HG02759 (cell line): ENCODE data around the gene NEDD4L.
"Not testable (repeated sequence)": the region's sequence is repeated elsewhere in the genome, so short reads cannot be mapped to it uniquely, and the experiment has no call there.

Experiments
- ATAC-seq: cut with Tn5 transposase; IDR thresholded peaks from one replicate; pipeline ENCODE4 v1.9.1; 2021; ENCODE audit warnings: mild to moderate bottlenecking, moderate library complexity; ENCODE audit not compliant: unreplicated experiment

Gene NEDD4L

DNA sequence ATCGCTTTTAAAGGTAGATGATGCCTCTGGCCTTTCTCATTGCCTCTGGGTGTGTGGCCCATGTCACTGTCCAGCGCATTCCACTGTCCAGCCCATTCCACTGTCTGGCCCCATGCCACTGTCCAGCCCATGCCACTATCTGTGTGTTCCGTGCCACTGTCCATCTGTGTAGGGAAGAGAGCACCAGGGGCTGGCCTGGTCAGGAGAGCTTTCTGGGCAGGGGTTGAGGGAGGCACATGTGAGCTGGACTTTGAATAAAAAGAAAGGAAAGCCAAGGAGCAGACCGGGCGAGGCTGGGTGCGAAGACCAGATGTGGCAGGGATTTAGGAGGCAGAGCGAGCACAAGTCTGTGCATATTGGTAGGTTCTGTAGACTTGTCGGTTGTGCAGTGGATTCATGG lies 236.2 kb downstream of the NEDD4L start:
- no peak for ATAC-seq

DNA sequence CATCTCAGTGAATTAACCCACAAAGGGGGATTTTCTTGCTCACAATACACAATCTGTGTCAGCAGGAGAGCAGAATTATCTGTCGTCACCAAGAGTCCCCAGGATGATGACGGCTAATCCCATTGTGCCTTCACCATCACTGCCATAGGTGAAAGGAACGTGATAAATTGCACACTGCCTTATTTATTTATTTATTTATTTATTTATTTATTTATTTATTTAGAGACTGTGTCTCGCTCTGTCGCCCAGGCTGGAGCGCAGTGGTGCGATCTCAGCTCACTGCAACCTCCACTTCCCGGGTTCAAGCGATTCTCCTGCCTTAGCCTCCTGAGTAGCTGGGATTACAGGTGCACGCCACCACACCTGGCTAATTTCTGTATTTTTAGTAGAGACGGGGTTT lies 238.8 kb downstream of the NEDD4L start:
- not testable (repeated sequence) for ATAC-seq

DNA sequence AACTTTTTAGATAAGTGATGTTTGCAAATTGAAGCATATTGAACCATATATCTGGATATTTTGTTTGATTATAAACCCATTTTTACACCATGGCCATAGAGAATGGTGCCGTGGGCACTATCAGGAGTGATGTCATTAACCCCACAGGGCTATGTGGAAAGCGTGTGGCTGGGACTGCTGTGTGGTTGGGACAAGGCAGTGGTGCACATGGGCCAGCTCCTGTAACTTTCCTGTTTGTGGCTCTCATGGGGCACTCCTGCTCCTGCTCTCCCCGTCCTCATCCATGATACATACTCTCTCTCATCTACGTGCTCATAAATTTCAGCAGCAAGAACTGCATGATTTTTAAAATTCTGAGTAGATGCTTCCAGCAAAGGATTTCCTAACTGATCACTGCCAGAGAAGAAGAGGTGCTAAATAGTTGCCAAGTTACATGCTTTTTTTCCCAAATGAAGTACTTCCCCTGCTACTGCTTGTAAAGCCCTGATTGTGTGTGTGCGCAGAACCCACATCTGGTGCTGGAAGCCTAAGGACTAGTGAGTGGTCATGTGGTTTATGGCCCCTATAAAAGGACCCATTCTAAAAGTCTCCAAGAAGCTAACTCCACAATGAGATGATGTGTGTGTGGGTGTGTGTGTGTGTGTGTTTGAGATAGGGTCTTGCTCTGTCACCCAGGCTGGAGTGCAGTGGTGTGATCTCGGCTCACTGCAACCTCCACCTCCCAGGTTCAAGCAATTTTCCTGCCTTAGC lies 240.8 kb downstream of the NEDD4L start:
- no peak for ATAC-seq

DNA sequence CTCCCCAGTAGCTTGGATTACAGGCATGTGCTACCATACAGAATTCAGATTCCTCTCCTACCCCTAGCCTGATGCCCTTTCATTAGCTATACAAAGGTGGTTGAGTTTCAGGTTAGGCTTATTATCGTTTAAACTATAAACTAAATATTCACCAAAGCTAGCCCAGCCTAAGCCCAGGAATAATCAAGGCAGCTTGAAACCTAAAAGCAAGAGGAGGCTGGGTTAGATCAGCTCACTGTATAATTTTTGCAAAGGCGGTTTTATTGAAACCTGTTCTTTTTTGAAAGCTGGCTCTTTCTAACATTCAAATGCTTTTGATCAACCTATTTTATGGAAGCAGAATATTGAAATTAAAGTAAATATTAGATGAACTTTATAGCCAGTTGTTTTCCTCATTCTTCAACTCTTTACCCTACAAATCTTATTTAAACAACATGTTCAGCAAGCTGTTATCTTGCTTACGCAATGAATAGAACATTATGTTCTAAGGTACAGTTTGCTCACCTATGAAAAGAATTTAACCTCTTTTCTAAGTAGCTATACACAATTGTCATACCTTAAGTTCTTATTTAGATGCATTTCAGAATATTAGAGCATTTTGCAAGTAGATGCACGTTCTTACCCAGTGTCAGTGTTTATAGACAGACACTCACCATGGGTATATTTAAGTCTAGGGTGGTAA lies 241.6 kb downstream of the NEDD4L start:
- ATAC-seq, result no peak

DNA sequence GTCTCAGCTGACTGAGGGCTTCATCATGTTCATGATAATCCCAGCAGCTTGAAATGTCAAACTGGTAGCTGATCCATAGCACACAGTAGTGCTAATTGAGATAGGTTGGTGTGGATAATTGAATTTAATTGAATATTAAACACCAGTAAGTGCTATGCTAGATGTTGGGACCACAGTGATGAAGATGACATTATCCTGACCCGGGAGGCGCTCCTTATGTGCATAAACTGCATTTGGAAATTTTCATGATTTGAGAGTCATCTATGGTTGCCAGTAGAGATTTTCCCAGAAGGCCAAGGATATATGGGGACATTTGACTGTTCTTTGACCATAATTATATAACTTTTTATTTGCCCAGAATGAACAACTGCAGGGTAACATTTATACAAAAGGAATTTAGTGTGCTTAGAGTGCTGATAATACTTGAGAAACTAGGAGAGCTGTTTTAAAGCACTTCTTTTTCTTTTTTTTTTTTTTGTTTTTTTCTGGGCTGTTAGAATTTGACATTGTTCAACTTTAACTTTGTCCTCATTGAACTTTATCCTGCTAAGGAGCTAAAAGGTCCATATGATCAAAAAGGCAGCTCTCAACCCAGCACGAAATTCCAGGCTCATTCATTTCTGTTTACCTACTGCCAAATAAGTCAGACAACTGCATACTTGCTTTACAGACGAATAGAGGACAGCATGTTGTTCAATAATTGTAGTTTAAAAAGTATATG lies 242.8 kb downstream of the NEDD4L start:
- ATAC-seq, result no peak

DNA sequence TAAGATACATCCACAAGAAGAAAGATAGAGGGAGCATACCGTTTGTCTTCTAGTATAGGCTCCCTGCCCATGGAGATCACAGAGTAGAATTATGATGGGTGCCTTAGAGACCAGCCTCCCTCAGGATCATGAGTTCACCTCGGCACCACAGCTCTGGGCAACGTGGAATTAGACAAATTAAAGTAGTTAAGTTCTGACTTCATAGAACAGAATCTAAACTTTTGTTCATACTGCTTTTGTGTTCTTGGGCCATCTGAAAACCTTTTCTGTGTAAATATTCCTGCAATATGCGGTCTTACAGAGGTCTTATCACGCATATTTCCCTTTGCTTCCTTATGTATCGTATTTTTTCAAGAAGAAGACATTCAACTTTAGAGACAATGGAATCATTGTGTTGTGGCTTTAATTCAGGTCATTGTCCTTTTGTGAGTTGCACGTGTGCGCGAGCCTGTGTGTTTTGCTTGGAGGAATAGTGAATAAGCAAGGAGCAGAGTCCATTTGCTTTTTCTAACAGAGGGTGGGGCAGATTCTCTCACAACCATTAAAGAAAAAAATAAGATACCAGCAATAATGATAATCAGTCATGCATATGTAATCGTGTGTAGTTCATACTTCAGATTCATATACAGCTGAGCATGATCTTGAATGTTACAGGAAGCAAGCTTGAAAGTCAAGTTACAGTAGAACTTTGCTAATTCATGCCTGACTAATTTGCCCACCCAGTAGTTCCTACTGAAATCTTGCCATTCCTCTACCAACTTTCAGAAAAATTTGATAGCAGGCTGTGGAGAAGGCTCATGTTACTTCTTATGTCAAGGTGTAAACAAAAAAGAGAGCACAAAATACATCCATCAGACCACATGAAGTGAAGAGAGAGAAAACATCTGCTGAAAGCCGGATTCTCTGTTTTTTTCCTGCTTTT lies 243.6 kb downstream of the NEDD4L start:
- no peak for ATAC-seq

DNA sequence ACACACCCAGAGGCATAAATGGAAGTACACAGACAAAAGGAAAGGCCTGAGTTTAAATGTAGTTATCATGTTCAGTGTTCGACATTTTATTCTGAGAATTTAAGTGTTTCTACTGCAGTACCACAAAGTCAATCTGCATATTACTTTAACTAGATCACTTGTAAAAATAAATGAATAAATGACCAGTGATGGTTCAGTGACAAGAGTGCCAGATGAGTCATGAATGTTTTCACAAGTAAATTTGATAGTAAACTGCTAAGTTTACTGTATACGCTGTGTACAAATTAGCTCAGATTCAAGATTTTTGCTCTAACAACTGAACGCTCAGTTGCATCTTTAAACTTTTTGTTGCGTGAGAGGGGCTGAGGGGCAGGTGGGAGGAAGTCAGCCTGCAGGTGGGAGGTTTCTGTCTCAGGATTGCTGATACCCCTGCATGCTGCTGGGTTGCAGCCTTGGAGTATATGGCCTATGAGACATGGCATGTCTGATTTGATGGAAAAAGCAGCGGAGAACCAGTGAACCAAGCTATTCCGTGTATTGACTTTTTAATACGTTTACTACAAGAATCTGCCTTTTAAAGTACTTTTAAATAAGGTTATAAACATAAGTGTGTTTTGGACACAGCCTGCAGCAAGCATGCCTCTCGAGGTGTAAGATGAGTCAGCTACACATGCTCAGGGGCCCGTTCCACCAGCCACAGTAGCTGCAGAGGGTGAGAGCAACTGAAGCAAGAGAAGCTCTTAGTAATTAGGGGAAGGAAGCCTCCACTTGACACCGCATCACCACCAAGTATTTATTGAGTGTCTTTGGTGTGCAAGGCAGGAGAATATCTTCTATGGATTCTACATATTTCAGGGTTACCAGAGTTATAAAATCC lies 245.1 kb downstream of the NEDD4L start:
- ATAC-seq, result peak; percentile 92

DNA sequence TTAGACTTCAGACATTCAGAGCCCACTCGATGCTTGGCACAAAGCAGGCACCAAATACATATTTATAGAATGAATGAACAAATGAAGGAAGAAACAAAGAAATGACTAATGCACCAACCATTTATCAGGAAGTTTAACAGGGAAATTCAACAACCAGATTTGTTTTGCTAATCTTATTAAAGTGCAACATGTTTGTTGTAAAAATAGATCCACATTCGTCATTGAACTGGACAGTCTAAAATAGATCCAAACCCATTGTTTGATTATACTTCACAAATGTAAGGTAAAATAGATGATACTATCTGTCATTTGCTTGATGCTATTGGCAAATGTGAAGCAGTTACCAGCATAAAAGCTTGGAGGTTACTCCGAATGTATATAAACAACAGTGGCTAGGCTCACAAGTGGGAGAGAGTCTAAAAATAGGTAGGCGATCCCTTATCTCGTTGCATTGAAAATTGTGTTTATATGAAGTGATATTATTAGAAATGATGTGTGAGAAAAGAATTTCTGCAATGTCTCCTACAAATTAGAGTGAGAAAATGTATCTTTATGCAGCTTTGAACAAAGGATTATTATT lies 246.2 kb downstream of the NEDD4L start:
- no peak for ATAC-seq

DNA sequence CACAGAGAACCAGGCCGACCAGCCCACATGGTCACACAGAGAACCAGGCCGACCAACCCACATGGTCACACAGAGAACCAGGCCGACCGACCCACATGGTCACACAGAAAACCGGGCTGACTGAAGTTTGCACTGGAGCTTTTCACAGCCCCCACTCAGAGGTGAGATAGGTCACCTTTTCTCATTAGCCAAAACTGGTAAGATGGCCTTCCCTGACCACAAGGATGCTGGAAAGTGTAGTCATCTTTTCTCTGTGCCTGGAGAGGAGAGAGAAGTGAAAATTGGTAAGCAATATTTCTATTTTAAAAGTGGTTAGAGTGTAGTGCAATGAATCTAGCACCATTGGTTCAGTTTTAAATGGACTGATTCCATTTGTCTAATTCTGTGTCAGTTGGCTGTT lies 247.1 kb downstream of the NEDD4L start:
- no peak for ATAC-seq

DNA sequence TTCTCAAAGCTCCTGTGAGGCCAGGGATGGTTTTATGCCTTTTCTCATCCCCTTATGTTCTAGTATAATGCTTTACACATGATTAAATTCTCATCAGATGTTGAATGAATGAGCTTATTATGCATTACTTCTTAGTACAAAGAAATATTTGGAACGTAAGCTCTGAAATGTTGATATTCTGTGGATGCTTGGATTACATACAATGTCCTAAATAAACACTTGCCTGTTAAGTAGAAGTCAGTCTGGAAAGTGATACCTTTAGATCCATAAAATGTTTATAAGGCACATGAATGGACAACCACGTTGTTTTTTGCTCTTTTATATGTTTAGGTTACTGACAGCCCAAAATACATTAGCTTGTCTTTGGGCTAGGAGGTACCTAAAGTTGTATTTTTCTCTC lies 248.6 kb downstream of the NEDD4L start:
- ATAC-seq, result no peak

DNA sequence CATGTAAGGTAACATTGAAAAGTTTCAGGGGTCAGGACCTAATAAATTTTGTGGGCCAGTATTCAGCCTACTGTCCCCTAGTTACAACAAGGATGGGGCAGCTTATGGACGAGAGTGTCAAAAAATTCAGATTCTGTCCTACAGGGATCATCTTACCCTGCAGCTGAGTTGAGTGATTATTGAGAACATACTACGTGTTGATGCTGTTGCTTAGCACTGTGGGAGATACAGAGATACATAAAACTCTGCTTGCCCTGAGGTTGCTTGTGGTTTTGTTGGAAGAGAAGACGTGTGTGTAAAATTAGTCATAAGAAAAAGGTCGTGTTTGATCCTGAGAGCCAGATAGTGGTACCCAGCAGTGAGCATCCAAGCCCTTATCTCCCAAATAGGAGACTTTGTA lies 253.2 kb downstream of the NEDD4L start:
- no peak for ATAC-seq

DNA sequence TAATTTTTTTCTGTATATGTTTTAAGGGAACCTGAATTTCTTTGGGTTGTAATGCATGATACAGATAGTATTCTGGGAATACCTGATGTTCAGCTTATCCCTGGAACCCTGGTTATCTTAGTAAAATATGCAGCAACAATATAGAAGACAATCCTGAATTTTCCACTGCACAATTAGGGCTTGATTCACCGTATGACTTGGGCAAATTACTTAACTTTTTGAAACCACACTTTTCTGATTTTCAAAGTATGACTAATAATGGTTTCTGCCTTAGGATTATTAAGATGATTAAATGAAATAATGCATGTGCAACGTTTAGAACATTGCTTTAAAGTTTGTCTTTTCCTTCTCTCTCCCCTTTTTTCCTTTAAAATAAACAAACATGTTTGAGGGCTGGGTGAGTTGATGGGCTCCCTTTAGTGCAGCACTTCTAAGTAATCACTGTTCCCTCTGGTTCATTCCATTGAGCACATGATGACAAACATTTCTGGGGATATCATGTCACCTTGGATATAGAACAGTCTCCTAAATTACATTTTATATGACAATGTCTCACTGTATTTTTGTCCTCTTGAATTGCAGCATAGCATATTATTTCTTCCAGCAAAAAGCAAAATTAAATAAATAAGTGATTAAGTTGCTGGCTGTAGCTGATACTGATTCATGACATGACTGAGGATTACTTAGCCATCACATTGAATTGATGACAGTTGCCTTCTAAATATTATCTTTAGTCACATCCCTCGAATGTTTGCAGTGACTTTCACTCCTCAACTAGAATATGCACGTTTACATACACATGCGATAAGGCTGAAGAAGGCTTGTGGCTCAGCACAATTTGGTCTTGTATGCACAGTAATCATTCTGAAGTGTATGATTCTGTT lies 254.5 kb downstream of the NEDD4L start:
- ATAC-seq, result no peak

DNA sequence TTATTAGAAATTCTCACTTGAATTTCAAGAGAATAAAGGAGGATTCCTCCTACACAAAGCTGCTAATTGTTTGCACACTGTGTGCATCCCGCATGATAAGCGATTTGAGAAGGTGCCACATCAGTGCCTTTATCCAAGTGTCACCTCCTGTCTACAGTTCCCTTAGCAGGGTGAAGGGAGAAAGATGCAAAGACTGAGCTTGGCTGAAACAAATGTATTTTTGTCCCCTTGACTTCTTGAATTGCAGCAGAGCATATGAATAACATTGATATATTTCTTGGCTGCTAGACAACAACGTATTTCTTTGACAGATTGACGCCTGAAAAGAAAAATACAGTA lies 255.1 kb downstream of the NEDD4L start:
- no peak for ATAC-seq

DNA sequence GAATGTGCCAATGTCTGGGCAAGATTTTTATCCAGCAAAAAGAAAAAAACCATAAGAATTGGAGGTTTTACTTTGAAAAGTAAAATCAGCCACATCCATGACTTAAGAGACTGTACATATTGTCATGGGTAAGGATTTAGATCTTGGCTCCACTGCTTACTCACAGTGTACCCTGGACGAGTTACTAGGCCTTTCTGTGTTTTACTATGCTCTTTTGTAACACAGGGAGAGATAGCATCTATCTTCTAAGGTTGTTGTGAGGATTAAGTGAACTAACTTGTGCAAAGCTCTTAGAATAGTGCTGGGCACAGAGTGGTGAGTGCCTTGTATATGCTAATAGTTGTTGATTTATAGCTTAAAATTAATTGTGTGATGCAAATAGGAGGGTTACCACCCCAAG lies 255.9 kb downstream of the NEDD4L start:
- ATAC-seq, result no peak

DNA sequence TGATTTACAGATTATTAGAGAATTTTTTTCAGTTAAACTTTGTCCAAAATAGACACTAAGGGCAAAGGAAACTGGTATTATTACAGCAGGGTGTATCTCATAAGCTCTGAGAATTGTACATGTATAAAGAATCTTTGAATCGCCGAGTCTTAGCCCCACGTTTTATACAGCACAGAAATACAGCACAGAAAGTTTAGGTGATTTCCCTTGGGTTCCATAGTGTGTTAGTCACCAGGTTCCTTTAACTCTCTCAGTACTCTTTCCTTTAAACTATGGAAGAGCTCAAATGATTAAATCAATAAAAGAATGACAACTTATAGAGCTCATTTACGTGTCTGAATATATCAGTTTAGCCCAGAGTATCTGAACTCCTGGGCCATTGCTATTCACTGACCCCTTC lies 256.8 kb downstream of the NEDD4L start:
- ATAC-seq, result no peak

DNA sequence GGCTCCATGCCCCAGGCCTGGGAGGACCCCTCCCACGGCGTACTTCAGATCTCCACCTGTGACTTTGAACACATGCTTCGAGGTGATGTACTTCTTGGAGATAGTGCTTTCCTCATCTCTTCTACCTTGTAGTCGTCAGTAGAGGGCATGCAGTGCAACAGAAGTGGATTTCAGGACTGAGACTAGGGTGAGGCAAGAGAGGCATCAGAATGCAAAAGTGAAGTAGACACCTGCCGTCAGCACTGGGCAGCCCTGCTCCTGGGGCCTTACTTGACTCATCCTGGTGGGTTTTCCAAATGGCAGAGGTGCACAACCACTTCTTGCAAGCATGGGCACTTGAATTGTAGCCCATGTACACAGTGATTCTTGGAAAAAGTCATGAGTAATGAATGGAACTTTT lies 258.8 kb downstream of the NEDD4L start:
- ATAC-seq, result no peak

DNA sequence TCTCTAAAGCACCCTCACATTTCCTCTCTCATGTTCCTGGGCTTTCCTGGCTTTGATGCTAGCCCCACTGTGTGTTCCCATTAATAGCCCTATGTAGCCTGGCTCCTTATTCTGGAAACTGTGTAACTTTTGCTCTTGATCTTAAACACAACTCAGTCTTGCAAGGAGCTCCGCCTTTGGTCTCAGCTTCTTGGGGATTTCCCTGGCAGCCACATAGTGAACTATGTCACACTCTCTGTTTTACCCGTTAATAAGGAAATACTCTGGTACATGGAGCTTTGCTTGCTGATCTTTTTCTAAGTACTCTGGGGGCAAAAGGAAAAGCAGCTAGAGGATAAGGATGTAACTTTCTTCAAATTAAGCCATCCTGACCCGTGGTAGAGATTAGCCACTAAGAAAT lies 259.3 kb downstream of the NEDD4L start:
- peak; percentile 86 for ATAC-seq

DNA sequence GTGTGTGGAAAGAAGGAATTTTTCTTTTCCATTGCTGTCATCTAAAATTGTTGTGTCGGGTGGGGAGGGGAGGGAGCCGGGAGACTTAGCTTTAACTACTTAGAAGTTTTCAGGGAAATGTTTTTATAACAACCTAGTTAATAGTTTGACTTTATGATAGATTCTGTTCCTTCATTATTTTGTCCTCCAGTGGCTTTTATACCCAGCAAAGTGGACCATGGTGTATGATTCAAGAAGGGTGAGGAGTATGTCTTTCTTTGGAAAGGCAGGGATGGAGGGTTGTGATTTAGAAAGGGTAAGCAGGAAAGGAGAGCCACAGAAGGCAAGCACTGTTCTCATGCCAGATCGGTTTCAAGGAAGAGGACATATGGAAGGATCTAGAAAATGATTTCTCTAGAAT lies 261.8 kb downstream of the NEDD4L start:
- ATAC-seq, result no peak

DNA sequence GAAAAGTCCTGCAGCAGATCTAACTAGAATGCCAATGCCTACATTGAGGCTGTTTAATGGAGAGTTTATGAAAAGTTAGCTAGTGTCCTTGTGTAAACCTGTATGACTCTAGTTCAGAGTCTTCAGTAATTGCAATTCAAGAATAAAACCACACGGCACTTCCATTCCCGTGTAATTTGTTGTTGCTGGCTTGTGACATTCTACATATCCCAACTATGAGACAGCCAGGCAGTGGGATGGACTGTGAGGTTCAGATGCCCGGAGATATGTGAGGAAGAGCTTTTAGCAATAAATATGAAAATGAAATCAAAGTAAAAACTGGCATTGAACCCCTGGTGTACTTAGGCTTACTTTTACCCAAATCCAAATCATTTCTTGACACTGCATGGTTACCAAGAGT lies 263.4 kb downstream of the NEDD4L start:
- ATAC-seq, result no peak
